H1 (cell line): ENCODE measurements around the gene PITPNM1.

Experiments
- EGR1 ChIP-seq: IDR thresholded peaks from 2 replicates; pipeline ENCODE4 v1.6.1; 2011; ENCODE audit warnings: low read depth, low read length, borderline replicate concordance
- EP300 ChIP-seq, 2 experiments: IDR thresholded peaks; 1 replicate in 1 of 2; 2 replicates in 1 of 2; pipeline ENCODE4 v1.6.1; 2011 to 2012; ENCODE audit warnings: low read depth in 2 of 2, low read length in 2 of 2, mild to moderate bottlenecking in 2 of 2, borderline replicate concordance in 1 of 2, inconsistent platforms in 1 of 2, moderate library complexity in 1 of 2
- POLR2A ChIP-seq, 2 experiments: IDR thresholded peaks; 1 replicate in 1 of 2; 2 replicates in 1 of 2; pipeline ENCODE4 v1.6.1; 2011; ENCODE audit warnings: low read depth in 2 of 2, low read length in 2 of 2, mild to moderate bottlenecking in 2 of 2; ENCODE audit errors: control extremely low read depth in 1 of 2
- RNF2 ChIP-seq: fragments of 200-900, 300-1000 bp; sonication (generic); IDR thresholded peaks from 2 replicates; pipeline ENCODE4 v1.7.1; 2016; ENCODE audit warnings: borderline replicate concordance, low read depth, mild to moderate bottlenecking, antibody characterized with exemption, low read length; ENCODE audit not compliant: poor library complexity, severe bottlenecking; ENCODE audit errors: missing control alignments
- TF ChIP-seq, protein P1 (sequence below): IDR thresholded peaks from 2 replicates; pipeline ENCODE4 v1.6.1; 2011; ENCODE audit warnings: low read depth, mild to moderate bottlenecking, low read length; ENCODE audit not compliant: insufficient read depth
- TF ChIP-seq, protein P2 (sequence below), 3 experiments: IDR thresholded peaks; 1 replicate in 2 of 3; 2 replicates in 1 of 3; pipeline versions ENCODE4 v1.5.1 to v1.6.1; 2011; ENCODE audit warnings: low read length in 3 of 3, mild to moderate bottlenecking in 3 of 3, inconsistent platforms in 2 of 3, low read depth in 1 of 3, moderate library complexity in 1 of 3; ENCODE audit not compliant: insufficient read depth in 1 of 3; ENCODE audit errors: control extremely low read depth in 1 of 3

DNA sequence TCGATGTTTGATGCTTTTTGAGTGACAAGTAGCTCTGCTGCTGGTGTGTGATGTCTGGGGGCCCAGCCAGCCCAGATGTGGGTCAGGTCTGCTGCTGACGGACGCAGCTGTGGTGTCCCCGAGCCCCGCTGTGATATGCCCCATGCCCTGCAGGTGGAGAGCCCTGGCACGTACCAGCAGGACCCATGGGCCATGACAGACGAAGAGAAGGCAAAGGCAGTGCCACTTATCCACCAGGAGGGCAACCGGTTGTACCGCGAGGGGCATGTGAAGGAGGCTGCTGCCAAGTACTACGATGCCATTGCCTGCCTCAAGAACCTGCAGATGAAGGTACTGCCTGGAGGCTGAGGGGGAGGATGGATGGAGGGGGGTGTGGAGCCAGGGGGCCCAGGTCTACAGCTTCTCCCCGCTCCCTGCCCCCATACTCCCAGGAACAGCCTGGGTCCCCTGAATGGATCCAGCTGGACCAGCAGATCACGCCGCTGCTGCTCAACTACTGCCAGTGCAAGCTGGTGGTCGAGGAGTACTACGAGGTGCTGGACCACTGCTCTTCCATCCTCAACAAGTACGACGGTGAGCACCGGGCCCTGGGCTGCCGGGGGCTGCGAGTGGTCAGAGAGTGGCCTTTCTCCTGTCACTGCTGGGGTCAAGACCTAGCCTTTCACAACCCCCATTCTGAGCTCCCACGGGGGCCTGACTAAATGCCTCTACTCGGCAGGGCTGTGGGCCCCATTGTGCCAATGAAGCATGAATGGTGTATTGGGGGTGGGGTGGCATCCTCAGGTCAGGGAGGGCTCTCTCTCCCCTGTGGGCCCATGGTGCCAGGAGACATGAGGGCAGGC, 15.1 kb downstream of the PITPNM1 start:
- TF ChIP-seq, protein P1, sequence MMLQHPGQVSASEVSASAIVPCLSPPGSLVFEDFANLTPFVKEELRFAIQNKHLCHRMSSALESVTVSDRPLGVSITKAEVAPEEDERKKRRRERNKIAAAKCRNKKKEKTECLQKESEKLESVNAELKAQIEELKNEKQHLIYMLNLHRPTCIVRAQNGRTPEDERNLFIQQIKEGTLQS, result no peak
- TF ChIP-seq POLR2A (IDR thresholded peaks at IDR 0.05; ENCODE audit: control extremely low read depth in 1 of 2, low read depth in 2 of 2, low read length in 2 of 2), result no peak
- TF ChIP-seq, protein P2, sequence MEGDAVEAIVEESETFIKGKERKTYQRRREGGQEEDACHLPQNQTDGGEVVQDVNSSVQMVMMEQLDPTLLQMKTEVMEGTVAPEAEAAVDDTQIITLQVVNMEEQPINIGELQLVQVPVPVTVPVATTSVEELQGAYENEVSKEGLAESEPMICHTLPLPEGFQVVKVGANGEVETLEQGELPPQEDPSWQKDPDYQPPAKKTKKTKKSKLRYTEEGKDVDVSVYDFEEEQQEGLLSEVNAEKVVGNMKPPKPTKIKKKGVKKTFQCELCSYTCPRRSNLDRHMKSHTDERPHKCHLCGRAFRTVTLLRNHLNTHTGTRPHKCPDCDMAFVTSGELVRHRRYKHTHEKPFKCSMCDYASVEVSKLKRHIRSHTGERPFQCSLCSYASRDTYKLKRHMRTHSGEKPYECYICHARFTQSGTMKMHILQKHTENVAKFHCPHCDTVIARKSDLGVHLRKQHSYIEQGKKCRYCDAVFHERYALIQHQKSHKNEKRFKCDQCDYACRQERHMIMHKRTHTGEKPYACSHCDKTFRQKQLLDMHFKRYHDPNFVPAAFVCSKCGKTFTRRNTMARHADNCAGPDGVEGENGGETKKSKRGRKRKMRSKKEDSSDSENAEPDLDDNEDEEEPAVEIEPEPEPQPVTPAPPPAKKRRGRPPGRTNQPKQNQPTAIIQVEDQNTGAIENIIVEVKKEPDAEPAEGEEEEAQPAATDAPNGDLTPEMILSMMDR (IDR thresholded peaks at IDR 0.05; ENCODE audit: control extremely low read depth in 1 of 3, insufficient read depth in 1 of 3, low read depth in 1 of 3, low read length in 3 of 3), result no peak
- no peak for TF ChIP-seq EGR1
- TF ChIP-seq EP300 (IDR thresholded peaks at IDR 0.05; ENCODE audit: borderline replicate concordance in 1 of 2, low read depth in 2 of 2, low read length in 2 of 2), result no peak
- no peak for TF ChIP-seq RNF2
